ENCODE measurements around the gene IGF1R. TPM values are rescaled to one million over a fixed set of nuclear protein-coding genes. Genes with fewer than 3 reads are reported as not detected.
A peak's percentile ranks its signal among the peaks of the same experiment; 100 is the strongest.

The IGF1R gene
- total RNA-seq, 1 donor from 2014 or later = 33.3 TPM

DNA sequence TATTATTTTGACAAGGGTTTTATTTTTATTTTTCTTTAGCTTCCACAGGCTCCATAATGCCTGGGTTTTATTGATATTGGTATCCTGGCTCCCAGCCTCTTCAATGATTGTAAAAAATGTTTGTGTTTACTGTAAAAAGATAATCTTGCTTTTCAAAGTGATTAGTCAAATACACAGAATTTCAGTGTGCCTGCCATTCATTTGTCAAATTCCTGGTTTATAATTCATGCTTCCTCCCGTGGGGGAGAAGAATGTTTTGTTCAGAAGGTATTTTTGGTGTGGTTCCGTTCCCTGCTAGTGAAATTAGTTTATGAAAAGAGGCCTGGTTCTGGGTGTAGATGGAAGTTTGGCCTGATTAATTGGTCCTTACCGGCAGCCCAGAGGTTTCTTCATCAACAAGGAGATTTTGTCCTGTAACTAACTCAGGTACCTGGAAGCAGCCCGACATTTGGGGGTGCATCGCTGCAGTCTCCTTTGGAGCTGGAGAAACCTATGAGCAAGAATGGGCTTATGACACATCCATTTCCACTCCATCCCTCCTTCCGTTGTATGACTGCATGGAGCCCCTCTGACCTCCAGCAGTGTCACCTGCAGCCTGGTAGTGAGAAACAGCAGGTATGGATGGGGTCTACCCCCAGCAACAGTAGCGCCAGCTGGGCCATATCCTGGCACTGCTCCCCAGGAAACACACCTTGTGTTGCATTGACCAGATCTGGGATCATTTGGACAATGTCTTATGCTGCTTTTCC lies 257.8 kb downstream of the IGF1R start:
- intact Hi-C loops (cut with micrococcal nuclease) = no loop called here
- ATAC-seq = no peak

DNA sequence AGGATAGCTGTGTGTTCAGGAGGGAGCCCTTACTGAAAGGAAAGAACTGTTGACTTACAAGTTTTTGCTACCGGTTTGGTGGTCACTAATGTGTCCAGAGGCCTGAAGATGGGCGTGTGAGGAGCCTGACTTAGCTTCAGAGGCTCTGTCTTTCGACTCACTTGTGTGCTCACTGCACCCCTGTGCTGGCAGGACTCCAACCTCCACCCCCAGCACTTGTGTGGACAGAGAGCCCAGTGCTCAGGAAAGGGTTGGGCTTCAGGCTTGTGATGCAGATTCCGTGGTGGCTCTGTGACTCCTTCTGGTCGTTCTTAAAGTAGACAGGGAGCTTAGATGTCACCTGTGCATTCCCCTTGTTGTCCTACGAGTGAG lies 258.4 kb downstream of the IGF1R start:
- peak; percentile 49 for ATAC-seq
- DNase-seq = peak; percentile 71
- intact Hi-C loops (cut with micrococcal nuclease) = no loop called here

More for the DNA sequence above, 257.8 kb downstream of the IGF1R start:
- no peak for DNase-seq

DNA sequence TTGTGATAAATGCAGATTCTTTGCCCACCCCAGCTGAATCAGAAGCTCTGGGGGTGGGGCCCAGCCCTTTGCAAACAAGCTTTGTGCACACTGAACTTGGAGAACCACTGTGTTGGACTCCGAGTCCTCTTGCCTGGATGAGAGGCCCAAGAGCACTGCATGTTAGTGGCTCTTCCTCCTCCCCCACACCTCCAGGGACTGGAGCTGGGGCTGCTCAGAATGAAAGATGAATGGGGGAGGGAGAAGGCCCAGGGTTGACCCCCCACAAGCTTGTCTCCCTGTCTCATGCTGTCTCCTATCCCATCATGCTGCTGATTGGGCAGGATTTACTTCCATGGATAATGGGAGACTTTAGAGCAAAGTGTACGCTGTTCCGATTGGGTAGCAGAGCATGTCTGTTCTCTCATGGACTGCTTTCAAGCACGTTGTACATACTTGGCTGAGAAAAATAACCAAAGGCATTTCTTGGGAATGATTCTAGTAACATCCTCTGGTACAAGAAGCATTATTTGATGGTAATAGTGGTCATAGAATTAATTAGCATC lies 259.7 kb downstream of the IGF1R start:
- no peak for ATAC-seq
- DNase-seq = no peak
- intact Hi-C loops (cut with micrococcal nuclease) = no loop called here

DNA sequence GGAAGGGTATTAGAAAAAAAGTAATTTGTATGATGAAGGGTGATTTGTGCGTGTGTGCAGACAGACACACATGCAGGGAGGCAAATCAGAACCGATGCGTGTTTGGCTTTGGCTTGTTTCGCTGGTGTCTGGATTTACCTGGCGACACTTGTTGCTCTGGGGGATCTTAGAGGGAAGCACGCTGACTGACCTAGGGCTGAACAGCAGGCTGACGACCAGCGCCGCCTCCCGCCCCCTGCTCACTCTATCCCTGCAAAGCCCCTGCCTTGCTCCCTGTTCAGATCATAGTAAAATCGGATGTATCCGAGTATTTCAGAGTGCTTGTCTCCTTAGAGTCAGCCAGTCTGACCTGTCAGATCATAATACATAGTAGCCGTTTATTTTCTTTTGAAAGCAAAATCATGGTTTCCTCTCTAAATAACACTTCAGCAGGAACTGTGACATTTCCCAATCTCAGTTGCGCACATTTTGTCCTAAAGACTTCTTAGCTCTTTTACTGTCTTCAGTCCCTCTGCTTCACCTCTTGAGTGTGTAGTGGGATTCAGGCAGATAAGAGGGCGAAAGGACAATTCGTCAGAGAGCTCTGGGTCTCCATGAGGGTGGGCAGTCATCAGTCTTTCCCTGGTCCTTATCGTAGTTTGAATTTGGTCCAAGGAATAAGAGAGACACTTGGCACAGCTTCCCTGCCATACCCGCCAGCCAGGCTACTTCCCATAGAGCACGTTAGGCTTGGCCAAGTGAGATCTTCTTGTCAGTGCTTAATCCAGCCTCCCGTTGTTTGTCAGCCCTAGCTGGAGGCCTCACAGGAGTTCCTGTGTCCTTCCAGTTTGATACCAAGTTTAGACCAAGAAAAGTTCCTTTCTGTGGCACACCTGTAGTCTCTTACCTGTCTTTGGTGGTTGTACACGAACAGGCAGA lies 261.9 kb downstream of the IGF1R start:
- intact Hi-C loops (cut with micrococcal nuclease) = no loop called here
- DNase-seq (peak; percentile 45), ATAC-seq (peak; percentile 83)

DNA sequence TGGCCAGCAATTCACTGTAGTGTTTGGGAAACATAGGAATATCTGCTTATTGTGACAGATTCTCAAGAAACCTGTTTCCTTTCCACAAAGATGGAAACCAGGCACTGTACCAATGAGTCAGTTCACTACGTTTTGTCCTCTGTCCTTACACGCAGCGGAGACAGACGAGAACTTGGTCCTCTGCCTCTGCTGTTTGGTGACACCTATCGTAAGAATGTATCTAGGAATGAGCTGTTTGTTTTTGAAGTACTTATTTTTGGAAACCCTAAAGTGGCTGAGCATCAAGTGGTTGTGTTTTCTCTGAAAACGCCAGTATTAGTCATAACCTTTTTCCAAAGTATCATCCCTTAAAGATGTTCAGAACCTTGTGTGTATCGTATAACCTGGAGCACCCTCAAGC lies 266.3 kb downstream of the IGF1R start:
- no peak for DNase-seq
- intact Hi-C loops (cut with micrococcal nuclease) = no loop called here
- no peak for ATAC-seq

DNA sequence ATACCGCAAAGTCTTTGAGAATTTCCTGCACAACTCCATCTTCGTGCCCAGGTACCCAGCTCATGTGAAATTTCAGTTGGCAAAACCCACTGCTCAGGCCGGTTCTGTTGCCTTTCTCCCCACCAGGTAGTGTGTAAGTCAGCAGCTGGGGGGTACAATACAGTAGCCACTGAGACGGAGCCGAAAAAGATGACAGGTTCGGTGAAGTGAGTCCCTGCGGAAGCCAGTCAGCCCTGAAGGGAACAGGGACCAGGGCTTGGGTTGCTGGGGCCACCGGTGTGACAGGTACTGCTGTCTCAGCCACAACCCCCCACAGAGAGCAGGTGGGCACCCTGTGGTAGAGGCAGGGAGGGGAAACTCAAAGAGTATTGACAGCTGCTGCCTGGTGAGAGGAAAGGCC lies 268.5 kb downstream of the IGF1R start:
- no peak for DNase-seq
- ATAC-seq = no peak
- intact Hi-C loops (cut with micrococcal nuclease) = no loop called here

DNA sequence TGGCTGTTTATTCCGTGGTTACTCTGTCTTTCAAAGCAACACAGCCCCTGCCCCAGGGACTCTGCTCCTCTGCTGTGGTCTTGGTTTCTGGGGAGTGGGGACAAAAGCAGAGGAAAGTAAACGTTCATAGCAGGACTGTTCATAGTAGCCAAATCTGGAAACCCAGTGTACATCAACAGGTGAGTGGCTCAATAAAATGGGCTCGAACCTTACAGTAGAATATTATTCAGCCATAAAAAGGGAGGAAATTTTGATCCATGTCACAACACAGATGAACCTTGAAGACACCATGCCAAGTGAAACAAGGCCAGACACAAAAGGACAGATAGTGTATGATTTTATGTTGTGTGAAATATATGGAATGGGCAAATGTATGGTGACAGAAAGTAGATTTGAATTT lies 269.1 kb downstream of the IGF1R start:
- no peak for DNase-seq
- no peak for ATAC-seq
- intact Hi-C loops (cut with micrococcal nuclease) = no loop called here

DNA sequence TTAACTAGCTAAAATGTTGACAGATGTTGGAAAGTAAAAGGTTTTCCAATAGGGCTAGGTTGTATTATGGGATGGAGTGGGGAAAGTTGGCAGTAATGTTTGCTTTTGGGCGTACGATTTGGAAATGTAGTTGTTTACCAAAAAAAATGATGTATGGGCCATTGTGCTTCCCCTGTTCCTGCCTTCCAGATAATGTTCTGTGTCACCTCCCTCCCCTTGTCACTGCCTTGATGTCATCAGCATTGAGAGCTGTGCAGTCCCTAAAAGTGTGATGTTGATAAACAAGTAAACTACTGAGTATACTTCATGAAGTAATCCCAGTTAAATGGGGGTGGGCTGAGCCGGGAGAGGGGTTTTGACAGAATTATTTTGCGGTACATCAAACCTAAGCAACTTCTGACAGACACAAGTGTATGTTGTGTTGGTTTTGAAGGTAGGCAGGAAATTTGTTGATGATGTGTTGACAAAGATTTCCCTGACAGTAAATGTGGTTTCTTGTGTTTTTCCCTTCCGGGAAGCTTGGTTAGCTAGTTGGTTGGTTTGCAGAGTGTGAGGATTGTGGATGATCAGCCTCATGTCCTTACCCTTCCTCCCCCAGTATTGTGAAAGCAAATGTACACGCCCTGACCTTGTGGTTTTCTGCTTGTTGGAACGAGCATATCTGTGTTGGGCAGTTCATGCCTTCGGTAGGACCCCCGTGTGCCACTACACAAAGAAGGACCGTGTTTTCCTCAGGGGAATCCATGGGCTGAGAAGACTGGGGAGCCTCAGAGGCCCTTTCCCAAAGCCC lies 271.9 kb downstream of the IGF1R start:
- intact Hi-C loops (cut with micrococcal nuclease) = no loop called here
- no peak for ATAC-seq
- no peak for DNase-seq

DNA sequence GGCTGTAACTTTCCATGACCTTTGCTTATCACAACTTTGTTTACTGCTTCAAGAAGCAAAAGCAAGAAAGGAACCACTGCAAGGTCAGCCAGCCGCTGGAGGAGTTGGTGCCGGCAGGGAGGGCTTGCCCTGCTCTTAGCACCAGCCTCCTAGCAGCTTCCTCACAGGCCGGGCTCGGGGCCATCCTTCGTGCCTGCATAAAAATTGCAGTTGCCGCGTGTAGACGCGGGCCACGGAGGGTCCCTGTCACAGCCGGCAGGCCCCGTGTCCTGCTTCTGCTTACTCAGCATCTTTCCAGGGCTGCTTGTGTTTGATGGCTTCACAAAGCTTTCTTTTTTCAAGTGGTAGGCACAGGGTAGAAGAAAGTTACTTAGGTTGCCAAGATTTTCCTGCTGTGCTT lies 274.8 kb downstream of the IGF1R start:
- ATAC-seq (no peak), DNase-seq (no peak)
- intact Hi-C loops (cut with micrococcal nuclease) = no loop called here

DNA sequence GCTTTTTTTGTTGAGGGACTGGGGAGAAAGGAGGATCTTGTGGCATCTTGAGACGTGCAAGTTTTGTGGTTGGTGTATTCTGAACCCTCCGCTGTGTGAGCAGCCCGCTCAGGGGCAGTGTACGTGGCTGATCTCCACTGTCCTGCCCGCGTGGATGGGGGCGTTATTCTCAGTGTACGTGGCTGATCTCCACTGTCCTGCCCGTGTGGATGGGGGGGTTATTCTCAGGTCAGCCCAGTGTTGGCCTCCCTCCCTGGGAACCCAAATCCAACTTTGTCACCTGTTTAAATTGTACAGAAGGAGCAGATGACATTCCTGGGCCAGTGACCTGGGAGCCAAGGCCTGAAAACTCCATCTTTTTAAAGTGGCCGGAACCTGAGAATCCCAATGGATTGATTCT lies 275.2 kb downstream of the IGF1R start:
- no peak for ATAC-seq
- intact Hi-C loops (cut with micrococcal nuclease) = no loop called here
- DNase-seq = no peak

DNA sequence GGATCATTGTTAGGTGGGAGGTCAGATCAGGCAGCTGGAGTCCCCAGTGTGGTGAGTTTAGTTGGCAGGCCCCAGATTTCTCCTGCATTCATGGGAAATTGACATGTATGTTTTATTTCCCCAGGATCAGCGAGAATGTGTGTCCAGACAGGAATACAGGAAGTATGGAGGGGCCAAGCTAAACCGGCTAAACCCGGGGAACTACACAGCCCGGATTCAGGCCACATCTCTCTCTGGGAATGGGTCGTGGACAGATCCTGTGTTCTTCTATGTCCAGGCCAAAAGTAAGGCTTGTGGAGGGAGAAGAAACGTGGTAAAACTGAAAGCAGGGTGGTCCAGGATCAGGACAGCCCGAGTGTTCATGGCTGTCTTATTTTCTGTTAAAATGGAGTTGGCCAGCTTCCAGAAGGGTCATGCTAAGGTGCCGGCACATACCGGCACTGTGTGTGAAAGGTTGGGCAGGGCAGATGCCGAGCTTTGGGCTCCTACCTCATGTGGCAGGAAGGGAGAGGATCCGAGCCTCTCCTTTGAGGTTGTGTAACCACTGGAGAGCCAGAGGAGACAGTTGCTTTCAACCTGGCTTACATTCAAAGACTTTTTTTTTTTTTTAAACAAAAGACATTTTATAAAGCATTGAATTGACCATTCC lies 276.2 kb downstream of the IGF1R start:
- intact Hi-C loops (cut with micrococcal nuclease) = no loop called here
- no peak for DNase-seq
- ATAC-seq = peak; percentile 33

DNA sequence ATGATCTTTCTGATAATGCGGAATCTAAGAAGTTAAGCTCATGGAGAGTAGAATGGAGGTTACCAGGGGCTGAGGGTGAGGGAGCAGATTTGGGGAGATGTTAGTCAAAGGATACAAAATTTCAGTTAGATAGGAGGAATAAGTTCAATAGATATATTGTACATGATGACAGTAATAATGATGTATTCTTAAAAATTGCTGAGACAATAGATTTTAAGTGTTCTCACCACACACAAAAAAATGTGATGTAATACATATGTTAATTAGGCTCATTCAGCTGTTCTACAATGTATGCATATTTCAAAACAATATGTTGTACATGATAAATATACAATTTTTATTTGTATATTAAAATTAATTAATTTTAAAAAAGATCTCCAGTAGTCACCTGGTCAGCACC lies 277.9 kb downstream of the IGF1R start:
- intact Hi-C loops (cut with micrococcal nuclease) = no loop called here
- no peak for DNase-seq
- ATAC-seq = no peak

DNA sequence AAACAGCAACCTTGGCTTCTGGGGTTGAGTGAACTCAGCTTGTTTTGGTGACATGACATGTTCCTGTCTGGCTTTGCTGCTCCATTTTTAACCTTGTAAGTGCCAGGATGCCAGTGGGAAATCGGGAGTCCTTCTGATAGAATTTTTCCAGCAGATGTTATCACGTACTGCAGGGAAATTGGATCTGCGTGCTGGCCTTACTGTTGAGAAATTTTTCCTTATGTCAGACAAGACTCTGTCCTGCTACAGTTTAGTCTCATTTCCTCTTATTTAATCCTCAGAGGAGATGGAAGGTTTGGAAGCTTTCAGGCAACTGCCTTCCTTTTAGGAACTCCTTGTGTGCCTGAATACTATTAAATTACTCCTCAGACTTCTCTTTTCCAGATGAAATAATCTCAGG lies 278.7 kb downstream of the IGF1R start:
- intact Hi-C loops (cut with micrococcal nuclease) = no loop called here
- DNase-seq (no peak), ATAC-seq (peak; percentile 68)

DNA sequence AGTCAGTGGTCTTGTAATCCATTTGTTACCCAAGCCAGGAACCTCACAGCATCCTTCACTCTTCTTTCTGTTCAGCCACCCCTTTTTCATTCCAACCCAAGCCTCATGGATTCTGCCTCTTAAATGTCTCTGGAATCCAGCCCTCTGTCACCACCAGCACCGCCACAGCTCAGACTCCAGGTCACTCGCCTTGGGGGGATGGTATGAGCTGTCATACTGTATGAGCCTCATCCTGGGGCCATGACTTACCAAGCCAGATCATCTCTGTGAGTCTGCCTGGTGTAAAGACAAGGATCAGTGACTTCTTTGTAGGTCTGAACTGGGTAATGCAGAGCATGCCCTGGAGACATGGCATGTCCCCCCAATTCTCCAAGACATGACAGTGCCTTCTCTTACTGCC lies 279.7 kb downstream of the IGF1R start:
- ATAC-seq (no peak), DNase-seq (no peak)
- intact Hi-C loops (cut with micrococcal nuclease) = no loop called here

DNA sequence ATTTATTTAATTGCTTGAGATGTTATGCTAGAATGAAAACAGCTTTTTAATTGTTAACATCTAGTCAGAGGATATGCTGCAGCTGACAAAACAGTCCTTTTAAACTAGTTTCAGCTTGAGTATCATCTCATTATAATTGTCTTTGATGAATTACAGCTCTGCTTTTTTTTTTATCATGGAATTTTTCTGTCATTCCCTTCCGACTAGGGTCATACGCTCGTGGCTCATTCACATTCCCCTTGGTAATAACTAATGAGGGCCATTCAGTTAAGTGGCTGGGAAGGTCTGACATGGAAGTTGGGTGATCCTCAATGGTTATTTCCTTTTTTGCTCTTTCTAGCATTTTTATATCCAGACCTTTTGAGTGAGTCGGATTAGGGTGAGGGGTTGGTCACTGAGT lies 282.2 kb downstream of the IGF1R start:
- intact Hi-C loops (cut with micrococcal nuclease) = no loop called here
- DNase-seq (no peak), ATAC-seq (no peak)

DNA sequence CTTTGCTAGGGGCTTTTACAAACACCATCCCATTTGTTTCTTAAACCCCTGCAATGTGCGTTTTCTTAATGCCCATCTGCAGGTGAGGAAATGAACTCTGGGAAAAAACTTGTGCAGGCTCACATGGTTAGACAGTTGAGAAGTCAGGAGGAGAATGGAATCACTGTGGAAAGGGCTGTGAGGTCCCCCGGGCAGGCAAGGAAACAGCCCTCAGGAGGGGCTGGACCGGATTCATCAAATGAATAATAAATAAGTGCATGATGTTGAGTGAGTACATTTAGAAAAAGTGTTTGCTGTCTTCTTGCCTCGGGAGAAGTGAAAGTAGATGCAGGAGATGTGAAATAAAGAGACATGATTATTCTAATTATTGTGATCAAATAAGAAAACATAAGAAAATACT lies 282.7 kb downstream of the IGF1R start:
- ATAC-seq = no peak
- DNase-seq = no peak
- intact Hi-C loops (cut with micrococcal nuclease) = no loop called here

DNA sequence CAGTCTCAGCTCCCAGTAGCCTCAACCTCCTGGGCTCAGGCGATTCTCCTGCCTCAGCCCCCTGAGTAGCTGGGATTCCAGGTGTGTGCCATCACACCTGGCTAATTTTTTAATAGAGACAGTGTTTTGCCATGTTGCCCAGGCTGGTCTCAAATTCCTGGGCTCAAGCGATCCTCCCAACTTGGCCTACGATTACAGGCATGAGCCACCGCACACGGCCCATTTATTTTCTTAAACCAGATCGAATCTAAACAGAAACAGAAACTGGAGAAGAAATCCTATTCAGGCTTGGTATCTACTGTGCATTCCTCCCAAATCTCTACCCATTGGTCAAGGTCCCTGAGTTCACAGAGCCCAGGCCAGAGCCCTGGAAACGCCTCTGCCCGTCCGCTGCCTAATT lies 285.1 kb downstream of the IGF1R start:
- intact Hi-C loops (cut with micrococcal nuclease) = no loop called here
- DNase-seq (no peak), ATAC-seq (no peak)

DNA sequence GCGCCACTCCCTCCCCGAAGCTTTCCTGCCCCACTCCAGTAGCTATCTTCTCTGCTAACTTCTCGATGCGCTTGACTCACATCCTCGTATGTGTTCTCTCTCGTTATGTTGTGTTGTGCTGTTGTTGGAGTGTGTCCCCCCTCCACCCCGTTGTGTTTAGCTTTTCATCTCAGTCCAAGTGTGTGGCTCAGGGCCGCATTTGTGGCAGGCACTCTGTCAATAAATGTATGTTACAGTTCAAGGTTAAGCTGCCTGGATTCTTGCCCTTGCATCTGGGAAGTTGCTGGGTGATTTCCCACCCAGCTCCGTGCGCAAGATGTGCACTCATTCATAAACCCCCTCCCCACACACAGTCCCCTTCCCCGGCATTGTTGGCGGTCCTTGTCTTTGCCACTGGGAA lies 287.4 kb downstream of the IGF1R start:
- no peak for DNase-seq
- no peak for ATAC-seq
- intact Hi-C loops (cut with micrococcal nuclease) = no loop called here

DNA sequence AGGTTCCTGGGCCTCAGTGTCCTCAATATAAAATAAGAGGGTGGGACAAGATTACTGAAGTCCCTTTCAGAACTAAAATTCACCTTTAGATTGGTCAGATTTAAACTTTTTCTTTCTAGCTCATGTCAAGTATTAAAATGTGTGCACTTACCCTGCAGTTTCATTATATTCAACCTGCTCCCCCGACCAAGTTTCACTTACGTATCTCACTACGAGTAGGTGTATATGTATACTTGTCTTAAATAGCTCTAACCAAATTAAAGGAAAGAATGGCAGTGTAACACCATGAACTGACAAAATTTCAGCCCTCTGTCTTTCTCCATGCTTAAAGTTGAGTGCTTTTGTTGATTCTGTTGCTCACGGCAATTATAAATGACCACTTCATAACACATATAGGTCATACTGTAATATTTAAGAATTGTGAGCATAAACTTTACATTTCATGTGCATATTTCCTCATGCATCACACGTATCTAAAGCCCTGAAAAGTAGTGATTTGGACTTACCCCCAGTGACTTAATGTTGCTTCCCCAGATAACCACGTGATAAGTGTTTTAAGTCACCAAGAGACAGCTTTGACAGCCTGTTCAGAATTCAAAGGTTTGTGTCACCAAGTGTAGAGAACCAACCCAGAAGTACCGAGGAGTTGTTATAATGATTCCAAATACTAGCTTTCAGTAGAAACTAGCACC lies 289.2 kb downstream of the IGF1R start:
- no peak for DNase-seq
- intact Hi-C loops (cut with micrococcal nuclease) = no loop called here
- ATAC-seq = no peak

Measured in left ventricle myocardium superior (tissue), 1 donor.